Tibial nerve (tissue), 4 donors: ENCODE measurements around the gene TMPRSS11D. TPM values are rescaled to one million over a fixed set of nuclear protein-coding genes. Genes with fewer than 3 reads are reported as not detected.

ENCODE experiments used
- DNase-seq, 2 donors: peaks; one replicate each; pipeline ENCODE4 v3.0.0-alpha.2; 2019; ENCODE audit warnings: low spot score in 2 of 2
- H3K27ac ChIP-seq, 4 donors: fragments of 200-600 bp; sonication (generic) in 3 of 4; one replicate each; pipeline ENCODE4 v1.5.1; 2017 to 2019; ENCODE audit warnings: mild to moderate bottlenecking in 1 of 4
- H3K27me3 ChIP-seq, 2 donors: fragments of 200-600 bp; sonication (generic) in 1 of 2; one replicate each; pipeline versions ENCODE4 v1.5.1 to v1.6.0; 2017 to 2019
- H3K36me3 ChIP-seq, 3 donors: fragments of 200-600 bp; sonication (generic); one replicate each; pipeline ENCODE4 v1.5.1; 2018 to 2019
- H3K4me1 ChIP-seq, 4 donors: fragments of 200-600 bp; sonication (generic) in 3 of 4; one replicate each; pipeline ENCODE4 v1.5.1; 2017 to 2019
- H3K4me3 ChIP-seq, 4 donors: fragments of 200-600 bp; sonication (generic) in 3 of 4; one replicate each; pipeline ENCODE4 v1.5.1; 2017 to 2019; ENCODE audit warnings: mild to moderate bottlenecking in 1 of 4, moderate library complexity in 1 of 4
- H3K9me3 ChIP-seq, 4 donors: fragments of 200-600 bp; sonication (generic) in 3 of 4; one replicate each; pipeline ENCODE4 v1.5.1; 2017 to 2019
- EP300 ChIP-seq, 2 donors: sonication (generic); formaldehyde crosslinking; IDR thresholded peaks; one replicate each; pipeline ENCODE4 v1.6.1; 2017; ENCODE audit warnings: antibody characterized with exemption in 2 of 2, mild to moderate bottlenecking in 1 of 2
- POLR2A ChIP-seq, 2 donors: fragments of 450-650 bp; IDR thresholded peaks; one replicate each; pipeline ENCODE4 v1.6.1; 2017; ENCODE audit warnings: antibody characterized with exemption in 2 of 2, mild to moderate bottlenecking in 2 of 2, moderate library complexity in 2 of 2
- WGBS, 2 donors: methylation state at CpG; one replicate each; pipeline ENCODE4 v1.1.5; 2018; 5-methylcytosine and 5-hydroxymethylcytosine counted together
- total RNA-seq, 4 donors: library from RNA; depleted of rRNA; stranded (reverse); fragments of >200 nt; gene quantifications; one replicate each; pipeline ENCODE4 v1.1.0, GENCODE V29; 2016
- TF ChIP-seq, protein P1 (sequence below), 5 experiments: fragments of 200-600 bp in 3 of 5; fragments of 450-650 bp in 2 of 5; sonication (generic) in 3 of 5; IDR thresholded peaks; one replicate each; pipeline ENCODE4 v1.5.1; 2016 to 2019; ENCODE audit warnings: antibody characterized with exemption in 5 of 5, mild to moderate bottlenecking in 3 of 5, moderate library complexity in 2 of 5

The TMPRSS11D gene
- total RNA-seq, 4 donors from 2014 or later = not detected

DNA sequence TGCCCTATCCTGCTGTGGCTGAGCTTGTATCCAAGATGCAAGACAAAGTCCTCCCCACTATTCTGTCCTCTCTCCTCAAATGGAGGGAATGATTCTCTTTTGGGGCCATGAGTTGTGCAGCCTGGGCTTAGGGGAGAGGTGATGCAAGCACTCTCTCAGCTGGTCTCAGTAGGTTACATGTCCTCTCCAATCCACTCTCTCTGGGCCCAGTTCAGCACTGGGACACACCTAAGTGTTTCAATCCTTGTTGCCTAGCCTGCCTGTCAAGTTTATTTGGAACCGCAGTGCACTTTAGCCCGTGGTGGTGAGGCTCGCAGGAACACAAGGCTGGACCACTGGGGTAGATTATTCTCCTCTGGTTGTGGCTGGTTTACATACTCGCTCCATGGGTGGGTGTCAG, 23.8 kb upstream of the TMPRSS11D start:
- no peaks in the 10 kb centered on the region for H3K27me3 ChIP-seq
- H3K9me3 ChIP-seq = peaks cover 0 to 19% (median 3%) of the 10 kb centered on the region in 4 donors
- no peak overlapping the region for H3K4me3 ChIP-seq
- H3K36me3 ChIP-seq = no peaks in the 10 kb centered on the region
- no peak for DNase-seq
- no peaks in the 10 kb centered on the region for H3K4me1 ChIP-seq
- TF ChIP-seq, protein P1, sequence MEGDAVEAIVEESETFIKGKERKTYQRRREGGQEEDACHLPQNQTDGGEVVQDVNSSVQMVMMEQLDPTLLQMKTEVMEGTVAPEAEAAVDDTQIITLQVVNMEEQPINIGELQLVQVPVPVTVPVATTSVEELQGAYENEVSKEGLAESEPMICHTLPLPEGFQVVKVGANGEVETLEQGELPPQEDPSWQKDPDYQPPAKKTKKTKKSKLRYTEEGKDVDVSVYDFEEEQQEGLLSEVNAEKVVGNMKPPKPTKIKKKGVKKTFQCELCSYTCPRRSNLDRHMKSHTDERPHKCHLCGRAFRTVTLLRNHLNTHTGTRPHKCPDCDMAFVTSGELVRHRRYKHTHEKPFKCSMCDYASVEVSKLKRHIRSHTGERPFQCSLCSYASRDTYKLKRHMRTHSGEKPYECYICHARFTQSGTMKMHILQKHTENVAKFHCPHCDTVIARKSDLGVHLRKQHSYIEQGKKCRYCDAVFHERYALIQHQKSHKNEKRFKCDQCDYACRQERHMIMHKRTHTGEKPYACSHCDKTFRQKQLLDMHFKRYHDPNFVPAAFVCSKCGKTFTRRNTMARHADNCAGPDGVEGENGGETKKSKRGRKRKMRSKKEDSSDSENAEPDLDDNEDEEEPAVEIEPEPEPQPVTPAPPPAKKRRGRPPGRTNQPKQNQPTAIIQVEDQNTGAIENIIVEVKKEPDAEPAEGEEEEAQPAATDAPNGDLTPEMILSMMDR (IDR thresholded peaks at IDR 0.05) = no peak
- TF ChIP-seq EP300 (IDR thresholded peaks at IDR 0.05) (no peak), POLR2A (IDR thresholded peaks at IDR 0.05) (no peak)
- WGBS, 2 donors = 90 to 96% methylated on average over 4 of the region's 4 CpGs
- H3K27ac ChIP-seq = no peak overlapping the region

GRCh38 chr4:67899096-67899495, 15.3 kb upstream of the TMPRSS11D start:
- Histone ChIP-seq H3K27ac (no peak overlapping the region), H3K9me3 (peaks cover 0 to 22% (median 0%) of the 10 kb centered on the region in 4 donors), H3K4me3 (no peak overlapping the region), H3K4me1 (no peaks in the 10 kb centered on the region), H3K36me3 (no peaks in the 10 kb centered on the region), H3K27me3 (no peaks in the 10 kb centered on the region)
- TF ChIP-seq, protein P1 (IDR thresholded peaks at IDR 0.05) = no peak
- TF ChIP-seq POLR2A (IDR thresholded peaks at IDR 0.05) = no peak
- no peak for TF ChIP-seq EP300 (IDR thresholded peaks at IDR 0.05)
- DNase-seq = no peak

DNA sequence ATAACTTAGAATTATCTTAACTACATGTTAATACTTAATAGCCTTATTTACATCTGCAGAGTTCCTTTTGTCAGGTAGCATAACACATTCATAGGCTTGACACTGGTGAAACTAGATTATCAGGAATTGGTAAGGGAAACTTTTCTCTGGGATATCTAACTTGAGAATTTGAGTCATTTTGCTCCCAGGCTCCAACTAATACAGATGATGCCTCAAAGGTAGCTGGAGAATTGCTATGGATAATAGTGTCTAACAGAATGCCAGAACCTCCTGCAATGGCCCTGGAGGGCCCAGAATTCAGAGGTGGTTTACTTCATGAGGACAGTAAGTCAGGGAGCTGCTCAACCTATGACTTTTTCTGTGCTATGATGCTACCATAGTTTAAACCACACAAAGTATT, 13.9 kb upstream of the TMPRSS11D start:
- Histone ChIP-seq H3K27ac (no peak overlapping the region), H3K27me3 (no peaks in the 10 kb centered on the region), H3K4me3 (no peak overlapping the region), H3K9me3 (peaks cover 0 to 13% (median 0%) of the 10 kb centered on the region in 4 donors), H3K4me1 (no peaks in the 10 kb centered on the region), H3K36me3 (no peaks in the 10 kb centered on the region)
- no peak for DNase-seq
- TF ChIP-seq, protein P1 (IDR thresholded peaks at IDR 0.05) = no peak
- TF ChIP-seq EP300 (IDR thresholded peaks at IDR 0.05) = no peak
- no peak for TF ChIP-seq POLR2A (IDR thresholded peaks at IDR 0.05)

- Histone ChIP-seq H3K27ac (no peak overlapping the region), H3K27me3 (no peaks in the 10 kb centered on the region), H3K9me3 (peaks cover 0 to 7% (median 0%) of the 10 kb centered on the region in 4 donors), H3K36me3 (no peaks in the 10 kb centered on the region), H3K4me1 (no peaks in the 10 kb centered on the region), H3K4me3 (no peak overlapping the region)
- whole genome bisulfite sequencing, 2 donors = 96 to 98% methylated on average over 17 to 26 of the region's 26 CpGs
- TF ChIP-seq POLR2A (IDR thresholded peaks at IDR 0.05) (no peak), EP300 (IDR thresholded peaks at IDR 0.05) (no peak)
- TF ChIP-seq, protein P1 (IDR thresholded peaks at IDR 0.05) = no peak
- DNase-seq = no peak
Observed at GRCh38 chr4:67896421-67897065, 12.7 kb upstream of the TMPRSS11D start.

GRCh38 chr4:67894659-67895058, 10.9 kb upstream of the TMPRSS11D start:
- no peak for DNase-seq
- Histone ChIP-seq H3K9me3 (peaks cover 0 to 7% (median 0%) of the 10 kb centered on the region in 4 donors), H3K27me3 (no peaks in the 10 kb centered on the region), H3K36me3 (no peaks in the 10 kb centered on the region), H3K4me1 (no peaks in the 10 kb centered on the region), H3K4me3 (no peak overlapping the region), H3K27ac (no peak overlapping the region)
- WGBS, 2 donors = 82 to 84% methylated on average over 1 of the region's 1 CpG
- TF ChIP-seq EP300 (IDR thresholded peaks at IDR 0.05) = no peak
- TF ChIP-seq, protein P1 (IDR thresholded peaks at IDR 0.05) = no peak
- TF ChIP-seq POLR2A (IDR thresholded peaks at IDR 0.05) = no peak
